Panc1 (cell line): ENCODE results near the gene ZNF512. TPM values are rescaled to one million over a fixed set of nuclear protein-coding genes. Genes with fewer than 3 reads are reported as not detected.

Source experiments
- ATAC-seq: fragments of 200-7000 bp; cut with Tn5 transposase; 2 replicates; pipeline ENCODE4 v1.9.1; 2020; ENCODE audit warnings: mild to moderate bottlenecking, moderate library complexity
- BruUV-seq: library from RNA; stranded (reverse); fragments of 400-500 nt; replicated peaks from 2 replicates; lab custom pipeline; 2021; lab: Mats Ljungman, UMichigan
- CTCF ChIA-PET: fragments of 300-600 bp; sonication (Branson Sonifier 250); formaldehyde crosslinking; loops from one replicate; lab custom pipeline; 2022; ENCODE audit warnings: antibody characterized with exemption; lab: Charles Lee
- POLR2A ChIA-PET: fragments of 300-600 bp; sonication (Branson Sonifier 250); formaldehyde crosslinking; loops from one replicate; lab custom pipeline; 2022; ENCODE audit warnings: antibody characterized with exemption; lab: Charles Lee
- DNase-seq: peaks from one replicate; pipeline ENCODE4 v3.0.0-alpha.2; 2010; ENCODE audit warnings: low read depth, low spot score
- H3K27ac ChIP-seq: 2 replicates; pipeline ENCODE4 v1.5.1; 2011; ENCODE audit warnings: mild to moderate bottlenecking, low read length, inconsistent platforms
- H3K27me3 ChIP-seq: fragments of 200-500 bp; sonication (Bioruptor generic); 2 replicates; pipeline ENCODE4 v1.6.0; 2014; ENCODE audit warnings: low read length, inconsistent platforms; ENCODE audit not compliant: control insufficient read depth, insufficient read depth
- H3K36me3 ChIP-seq: fragments of 200-500 bp; sonication (Bioruptor generic); 2 replicates; pipeline ENCODE4 v1.5.1; 2014; ENCODE audit warnings: inconsistent platforms, mild to moderate bottlenecking, low read length, moderate library complexity; ENCODE audit not compliant: control insufficient read depth, insufficient read depth
- H3K4me1 ChIP-seq: 2 replicates; pipeline ENCODE4 v1.5.1; 2011; ENCODE audit warnings: inconsistent platforms, mild to moderate bottlenecking, low read length, moderate library complexity; ENCODE audit not compliant: control insufficient read depth, insufficient read depth
- H3K4me3 ChIP-seq, 2 experiments: 2 replicates each; pipeline ENCODE4 v1.5.1; 2011 to 2012; ENCODE audit warnings: low read depth in 2 of 2, low read length in 2 of 2, mild to moderate bottlenecking in 2 of 2, inconsistent platforms in 1 of 2, moderate library complexity in 1 of 2
- H3K9me3 ChIP-seq: fragments of 200-500 bp; sonication (Bioruptor generic); 2 replicates; pipeline ENCODE4 v1.5.1; 2014; ENCODE audit warnings: low read depth, mild to moderate bottlenecking, inconsistent platforms, low read length, moderate library complexity; ENCODE audit not compliant: control insufficient read depth, insufficient read depth
- CTCF ChIP-seq: fragments of 450-650 bp; IDR thresholded peaks from 2 replicates; pipeline ENCODE4 v1.5.1; 2017; ENCODE audit warnings: mild to moderate bottlenecking
- POLR2AphosphoS5 ChIP-seq: IDR thresholded peaks from 2 replicates; pipeline ENCODE4 v1.6.1; 2012; ENCODE audit warnings: mild to moderate bottlenecking, low read depth, low read length, moderate library complexity
- REST ChIP-seq, 2 experiments: IDR thresholded peaks; 2 replicates each; pipeline ENCODE4 v1.6.1; 2011 to 2012; ENCODE audit warnings: low read depth in 2 of 2, control low read depth in 1 of 2, low read length in 1 of 2, mild to moderate bottlenecking in 1 of 2, moderate library complexity in 1 of 2; ENCODE audit not compliant: insufficient read depth in 1 of 2
- SIN3A ChIP-seq: IDR thresholded peaks from 2 replicates; pipeline ENCODE4 v1.6.1; 2012; ENCODE audit warnings: low read depth, mild to moderate bottlenecking, low read length, moderate library complexity, borderline replicate concordance; ENCODE audit not compliant: insufficient read depth
- TCF7L2 ChIP-seq: IDR thresholded peaks from 2 replicates; pipeline ENCODE4 v1.6.1; 2011; ENCODE audit warnings: mild to moderate bottlenecking, low read depth, low read length, inconsistent platforms
- in situ Hi-C: cut with HindIII; loops from 2 replicates; pipeline ENCODE4 v1.10.0; 2016; ENCODE audit warnings: low sequenced_read_pairs, low pct_unique_long_range_greater_than_20kb
- intact Hi-C: fragments of 100-400 bp; cut with micrococcal nuclease; formaldehyde crosslinking; loops from one replicate; pipeline ENCODE4 v1.10.0; 2022; ENCODE audit not compliant: unreplicated experiment
- total RNA-seq: library from RNA; stranded (reverse); gene quantifications from one replicate; pipeline ENCODE4 v1.2.1, GENCODE V29; 2021; ENCODE audit not compliant: unreplicated experiment

The ZNF512 gene
- total RNA-seq, 1 experiment from 2014 or later, result 12.8 TPM

GRCh38 chr2:27606611-27607010 is 23.8 kb downstream of the ZNF512 start:
- no peaks in the 10 kb centered on the region for H3K27me3 ChIP-seq
- DNase-seq (no peak), ATAC-seq (no peak)
- in situ Hi-C loops (no loop called here), intact Hi-C loops (no loop called here)
- no peak overlapping the region for H3K4me3 ChIP-seq
- no TSS peak for BruUV-seq
- ChIA-PET POLR2A (no interaction called here), CTCF (no interaction called here)
- no peak overlapping the region for H3K27ac ChIP-seq
- no peaks in the 10 kb centered on the region for H3K36me3 ChIP-seq
- no peaks in the 10 kb centered on the region for H3K4me1 ChIP-seq
- no peaks in the 10 kb centered on the region for H3K9me3 ChIP-seq
- no peak for TF ChIP-seq REST (IDR thresholded peaks at IDR 0.05; ENCODE audit: insufficient read depth in 1 of 2, low read depth in 2 of 2, low read length in 1 of 2)

- ChIA-PET CTCF (no interaction called here), POLR2A (interaction anchor here (0.6 to 0.8 kb wide), 3 partner anchors 14 to 874 kb away, joined by 3 to 8 read pairs (median 4); no protein-coding TSS in a partner anchor)
- in situ Hi-C loops, result no loop called here
- DNase-seq, result no peak
- ATAC-seq, result no peak
- Histone ChIP-seq H3K9me3 (no peaks in the 10 kb centered on the region), H3K4me1 (no peaks in the 10 kb centered on the region), H3K36me3 (no peaks in the 10 kb centered on the region; the same call in 1 of the 2 replicates), H3K27me3 (no peaks in the 10 kb centered on the region), H3K27ac (no peak overlapping the region), H3K4me3 (no peak overlapping the region)
- no TSS peak for BruUV-seq
- no peak for TF ChIP-seq POLR2AphosphoS5
- TF ChIP-seq CTCF, result no peak
- no peak for TF ChIP-seq TCF7L2
- TF ChIP-seq REST (IDR thresholded peaks at IDR 0.05; ENCODE audit: insufficient read depth in 1 of 2, low read depth in 2 of 2, low read length in 1 of 2), result no peak
- no peak for TF ChIP-seq SIN3A
- intact Hi-C loops, result no loop called here
These were observed 31.1 kb downstream of the ZNF512 start for GRCh38 chr2:27613985-27614384.
